ENCODE results near the gene SYNGR2.
A peak's percentile ranks its signal among the peaks of the same experiment; 100 is the strongest.

SYNGR2 gene

GRCh38 chr17:78129351-78130089 is 38.9 kb upstream of the SYNGR2 start:
- peaks cover 14% of the 10 kb centered on the region for H3K36me3 ChIP-seq
- peak overlapping the region; percentile 79 for H3K9ac ChIP-seq
- no peaks in the 10 kb centered on the region for H3K27me3 ChIP-seq
- no peak for TF ChIP-seq Cebpa-rat (IDR thresholded peaks at IDR 0.05)
- peaks cover 23% of the 10 kb centered on the region for H4K20me1 ChIP-seq
- peak overlapping the region; percentile 100 for H3K4me2 ChIP-seq
- peak overlapping the region; percentile 93 for H3K4me3 ChIP-seq
- H3K4me1 ChIP-seq = peaks cover 86% of the 10 kb centered on the region
- H3K27ac ChIP-seq = peak overlapping the region; percentile 94
- no peaks in the 10 kb centered on the region for H3K9me3 ChIP-seq

DNA sequence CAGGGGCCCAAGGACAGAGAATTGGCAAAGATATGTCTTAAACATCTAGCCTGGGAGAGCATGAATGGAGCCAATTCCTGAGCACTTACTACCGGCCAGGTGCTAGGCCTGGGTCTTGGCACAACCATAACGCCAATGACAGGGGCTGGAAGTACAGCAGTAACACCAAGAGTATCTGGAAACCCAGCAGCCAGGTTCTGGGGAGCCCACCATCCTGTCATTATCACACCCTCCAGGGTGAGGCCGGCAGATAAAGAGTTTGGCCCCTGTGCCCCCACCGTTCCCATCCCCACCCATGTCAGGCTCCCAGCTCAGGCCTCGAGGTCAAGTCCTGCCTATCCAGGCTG is 38.3 kb upstream of the SYNGR2 start:
- Histone ChIP-seq H3K4me3 (peak overlapping the region; percentile 93), H3K4me2 (peak overlapping the region; percentile 100), H3K9me3 (no peaks in the 10 kb centered on the region), H3K9ac (peak overlapping the region; percentile 79), H3K27me3 (no peaks in the 10 kb centered on the region), H3K27ac (peak overlapping the region; percentile 94), H4K20me1 (peaks cover 29% of the 10 kb centered on the region), H3K4me1 (peaks cover 86% of the 10 kb centered on the region), H3K36me3 (peaks cover 15% of the 10 kb centered on the region)
- no peak for TF ChIP-seq Cebpa-rat (IDR thresholded peaks at IDR 0.05)

GRCh38 chr17:78130437-78131101 is 37.8 kb upstream of the SYNGR2 start, which contains the start of gene TMC8:
Gene TMC8 (plus strand): TSS chr17:78130771. CDS start chr17:78131589, 818 bp downstream.
- Histone ChIP-seq H3K4me1 (peaks cover 86% of the 10 kb centered on the region), H3K9ac (peak within 1 kb of the TSS; percentile 79), H3K36me3 (peaks cover 15% of the 10 kb centered on the region), H3K27me3 (no peaks in the 10 kb centered on the region), H3K4me3 (peak within 1 kb of the TSS; percentile 93), H3K4me2 (peak within 1 kb of the TSS; percentile 100), H4K20me1 (peaks cover 31% of the 10 kb centered on the region), H3K9me3 (no peaks in the 10 kb centered on the region), H3K27ac (peak within 1 kb of the TSS; percentile 94)
- TF ChIP-seq Cebpa-rat (IDR thresholded peaks at IDR 0.05) = no peak

GRCh38 chr17:78131172-78132083 is 37.0 kb upstream of the SYNGR2 start:
- Histone ChIP-seq H4K20me1 (peaks cover 31% of the 10 kb centered on the region), H3K9ac (peak overlapping the region; percentile 79), H3K4me1 (peaks cover 78% of the 10 kb centered on the region)

GRCh38 chr17:78132084-78132676 is 36.2 kb upstream of the SYNGR2 start:
- H3K4me3 ChIP-seq = peak overlapping the region; percentile 93
- peaks cover 77% of the 10 kb centered on the region for H3K4me1 ChIP-seq
- peak overlapping the region; percentile 100 for H3K4me2 ChIP-seq
- H3K27ac ChIP-seq = peak overlapping the region; percentile 94
- peaks cover 31% of the 10 kb centered on the region for H4K20me1 ChIP-seq
- no peak for TF ChIP-seq Cebpa-rat (IDR thresholded peaks at IDR 0.05)
- H3K27me3 ChIP-seq = no peaks in the 10 kb centered on the region
- H3K9me3 ChIP-seq = no peaks in the 10 kb centered on the region
- peak overlapping the region; percentile 79 for H3K9ac ChIP-seq
- peaks cover 26% of the 10 kb centered on the region for H3K36me3 ChIP-seq

More at GRCh38 chr17:78131172-78132083, 37.0 kb upstream of the SYNGR2 start:
- Histone ChIP-seq H3K36me3 (peaks cover 21% of the 10 kb centered on the region), H3K9me3 (no peaks in the 10 kb centered on the region), H3K4me3 (peak overlapping the region; percentile 93), H3K27me3 (no peaks in the 10 kb centered on the region), H3K4me2 (peak overlapping the region; percentile 100), H3K27ac (peak overlapping the region; percentile 94)
- no peak for TF ChIP-seq Cebpa-rat (IDR thresholded peaks at IDR 0.05)

GRCh38 chr17:78132767-78133178 is 35.6 kb upstream of the SYNGR2 start:
- Histone ChIP-seq H3K36me3 (peaks cover 31% of the 10 kb centered on the region), H3K9me3 (no peaks in the 10 kb centered on the region), H3K4me1 (peaks cover 81% of the 10 kb centered on the region), H3K4me2 (peak overlapping the region; percentile 100), H3K27ac (peak overlapping the region; percentile 94), H3K9ac (peak overlapping the region; percentile 79), H4K20me1 (peaks cover 31% of the 10 kb centered on the region), H3K27me3 (no peaks in the 10 kb centered on the region), H3K4me3 (peak overlapping the region; percentile 93)
- no peak for TF ChIP-seq Cebpa-rat (IDR thresholded peaks at IDR 0.05)

DNA sequence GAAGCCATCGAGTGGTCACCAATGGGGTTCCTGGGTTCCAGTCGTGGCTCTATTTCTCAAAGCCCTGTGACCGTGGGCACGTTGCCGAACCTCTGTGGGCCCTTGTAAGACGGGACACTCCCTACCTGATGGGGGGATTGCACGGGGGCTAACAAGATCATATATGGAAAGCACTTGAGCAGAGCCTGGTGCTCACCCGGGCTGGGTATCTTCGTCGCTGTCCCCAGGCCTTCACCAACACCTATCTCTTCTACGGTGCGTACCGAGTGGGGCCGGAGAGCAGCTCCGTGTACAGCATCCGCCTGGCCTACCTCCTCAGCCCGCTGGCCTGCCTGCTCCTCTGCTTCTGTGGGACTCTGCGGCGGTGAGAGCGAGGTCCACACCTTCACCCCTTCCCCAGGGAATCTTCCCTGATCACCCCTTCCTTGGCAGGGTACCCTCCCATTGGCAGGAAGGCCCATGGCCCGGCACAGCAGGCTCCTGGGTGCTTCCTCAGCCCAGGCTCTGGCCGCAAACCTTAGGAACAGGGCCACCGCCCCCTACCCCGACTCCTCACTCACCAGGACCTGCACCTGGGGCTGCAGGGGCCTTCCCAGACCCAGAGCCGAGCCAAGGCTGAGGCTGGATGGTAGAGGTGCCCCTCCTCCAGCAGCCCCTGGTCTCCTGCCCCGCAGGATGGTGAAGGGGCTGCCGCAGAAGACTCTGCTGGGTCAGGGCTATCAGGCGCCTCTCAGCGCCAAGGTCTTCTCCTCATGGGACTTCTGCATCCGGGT is 35.0 kb upstream of the SYNGR2 start:
- no peaks in the 10 kb centered on the region for H3K27me3 ChIP-seq
- peak overlapping the region; percentile 93 for H3K4me3 ChIP-seq
- no peaks in the 10 kb centered on the region for H3K9me3 ChIP-seq
- no peak for TF ChIP-seq Cebpa-rat (IDR thresholded peaks at IDR 0.05)
- H4K20me1 ChIP-seq = peaks cover 31% of the 10 kb centered on the region
- peaks cover 87% of the 10 kb centered on the region for H3K4me1 ChIP-seq
- H3K27ac ChIP-seq = peak overlapping the region; percentile 94
- H3K36me3 ChIP-seq = peaks cover 31% of the 10 kb centered on the region
- H3K9ac ChIP-seq = peak overlapping the region; percentile 79
- H3K4me2 ChIP-seq = peak overlapping the region; percentile 100

DNA sequence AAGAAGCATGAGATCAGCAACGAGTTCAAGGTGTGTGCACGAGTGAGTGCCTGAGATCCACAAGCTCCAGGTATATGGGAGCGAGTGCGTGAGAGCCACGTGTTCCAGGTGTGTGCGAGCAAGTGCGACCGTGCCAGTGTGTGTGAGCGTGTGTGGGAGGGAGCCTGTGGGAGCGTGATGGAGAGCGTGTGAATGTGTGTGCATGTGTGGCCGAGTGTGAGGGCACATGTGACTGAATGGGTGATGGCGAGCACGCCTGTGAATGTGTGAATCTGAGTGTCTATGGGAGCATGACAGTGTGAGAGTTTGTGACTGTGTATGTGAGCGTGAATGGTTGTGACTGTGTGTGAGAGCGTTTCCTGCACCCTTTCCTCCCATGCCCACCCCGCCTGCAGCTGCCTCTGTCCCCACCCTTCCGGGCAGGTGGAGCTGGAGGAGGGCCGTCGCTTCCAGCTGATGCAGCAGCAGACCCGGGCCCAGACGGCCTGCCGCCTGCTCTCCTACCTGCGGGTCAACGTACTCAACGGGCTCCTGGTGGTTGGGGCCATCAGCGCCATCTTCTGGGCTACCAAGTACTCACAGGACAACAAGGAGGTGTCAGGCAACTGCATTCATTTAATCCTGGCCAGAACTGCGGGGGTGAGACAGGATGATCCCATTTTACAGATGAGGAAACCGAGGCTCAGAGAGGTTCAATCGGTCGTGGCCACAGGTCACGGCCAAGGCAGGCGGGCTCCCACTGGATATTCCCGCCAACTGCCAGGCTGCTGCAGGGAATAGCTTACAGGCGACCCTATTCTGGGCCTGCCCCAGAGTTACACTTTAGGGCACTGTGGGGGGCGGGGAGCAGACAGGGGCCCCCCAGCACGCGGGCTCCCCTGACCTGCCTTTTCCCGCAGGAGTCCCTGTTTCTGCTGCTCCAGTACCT is 34.1 kb upstream of the SYNGR2 start:
- Histone ChIP-seq H3K9me3 (no peaks in the 10 kb centered on the region), H3K27me3 (no peaks in the 10 kb centered on the region), H4K20me1 (peaks cover 31% of the 10 kb centered on the region), H3K4me3 (peak overlapping the region; percentile 93), H3K36me3 (peaks cover 31% of the 10 kb centered on the region), H3K9ac (peak overlapping the region; percentile 79), H3K4me2 (peak overlapping the region; percentile 100), H3K27ac (peak overlapping the region; percentile 94), H3K4me1 (peaks cover 91% of the 10 kb centered on the region)
- no peak for TF ChIP-seq Cebpa-rat (IDR thresholded peaks at IDR 0.05)

Measured in BLaER1 (cell line).